NB4 (cell line): ENCODE data around the gene PEMT.

Experiments used
- DNase-seq: peaks from one replicate; pipeline ENCODE4 v3.0.0; 2010; ENCODE audit warnings: low read depth
- H3K4me3 ChIP-seq: one replicate; pipeline ENCODE4 v1.5.1; 2011; ENCODE audit warnings: mild to moderate bottlenecking, low read depth, low read length, moderate library complexity
- CTCF ChIP-seq: IDR thresholded peaks from one replicate; pipeline ENCODE4 v1.5.1; 2012; ENCODE audit warnings: low read depth, low read length
- MAX ChIP-seq: IDR thresholded peaks from 2 replicates; pipeline ENCODE4 v1.6.1; 2011; ENCODE audit warnings: low read depth, low read length
- MYC ChIP-seq: IDR thresholded peaks from 2 replicates; pipeline ENCODE4 v1.6.1; 2011; ENCODE audit warnings: low read depth, low read length
- POLR2A ChIP-seq: IDR thresholded peaks from 2 replicates; pipeline ENCODE4 v1.6.1; 2011; ENCODE audit warnings: mild to moderate bottlenecking; ENCODE audit not compliant: insufficient read length; ENCODE audit errors: extremely low read depth

The PEMT gene

GRCh38 chr17:17560975-17561374 is 30.5 kb downstream of the PEMT start:
- TF ChIP-seq MYC: no peak
- TF ChIP-seq MAX: no peak
- TF ChIP-seq CTCF: no peak
- TF ChIP-seq POLR2A: no peak
- DNase-seq: no peak
- no peak overlapping the region for H3K4me3 ChIP-seq

GRCh38 chr17:17560167-17560566 is 31.3 kb downstream of the PEMT start:
- H3K4me3 ChIP-seq: no peak overlapping the region
- no peak for DNase-seq
- TF ChIP-seq CTCF (no peak), MYC (no peak), MAX (no peak), POLR2A (no peak)

DNA sequence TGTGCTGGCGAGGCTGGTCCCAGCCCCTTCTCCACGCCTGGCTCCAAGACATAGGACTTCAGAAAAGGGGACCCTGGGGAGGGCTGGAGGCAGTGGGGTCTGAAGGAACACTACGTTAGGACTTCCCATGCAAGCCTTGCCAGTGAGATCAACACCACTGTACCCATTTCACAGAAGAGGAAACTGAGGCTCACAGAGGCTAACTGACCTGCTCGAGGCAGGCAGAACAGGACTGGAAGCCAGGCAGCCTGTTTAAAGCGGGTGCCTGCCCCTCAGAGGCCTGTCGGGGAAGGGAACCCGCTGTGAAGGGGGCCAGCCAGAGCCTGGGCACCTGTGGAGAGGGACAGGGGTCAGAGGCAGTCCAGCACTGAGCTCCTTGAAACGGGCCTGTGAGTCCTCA is 32.3 kb downstream of the PEMT start:
- TF ChIP-seq POLR2A: no peak
- DNase-seq: no peak
- no peak overlapping the region for H3K4me3 ChIP-seq

GRCh38 chr17:17558431-17558830 is 33.1 kb downstream of the PEMT start:
- DNase-seq: no peak
- TF ChIP-seq MYC (no peak), POLR2A (no peak), MAX (no peak), CTCF (no peak)

DNA sequence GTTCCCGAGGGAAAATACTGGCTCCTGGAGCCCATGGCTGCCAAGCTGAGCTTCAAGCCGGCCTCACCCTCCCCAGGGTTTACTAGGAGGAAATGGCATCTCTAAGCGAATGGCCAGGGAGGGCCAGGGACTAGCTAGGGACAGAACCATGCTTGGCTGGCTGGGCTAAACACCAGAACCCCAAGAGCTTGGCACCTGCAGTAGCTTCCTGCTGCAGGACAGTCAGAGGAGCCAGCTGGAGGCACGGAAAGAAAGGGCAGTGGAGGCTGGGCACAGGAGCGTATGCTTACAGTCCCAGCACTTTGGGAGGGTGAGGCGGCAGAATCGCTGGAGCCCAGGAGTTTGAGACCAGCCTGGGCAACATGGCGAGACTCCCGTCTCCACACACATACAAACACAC is 33.7 kb downstream of the PEMT start:
- no peak for DNase-seq
- TF ChIP-seq POLR2A (no peak), CTCF (no peak), MAX (no peak), MYC (no peak)
- H3K4me3 ChIP-seq: no peak overlapping the region

More at GRCh38 chr17:17558431-17558830, 33.1 kb downstream of the PEMT start:
- H3K4me3 ChIP-seq: no peak overlapping the region

DNA sequence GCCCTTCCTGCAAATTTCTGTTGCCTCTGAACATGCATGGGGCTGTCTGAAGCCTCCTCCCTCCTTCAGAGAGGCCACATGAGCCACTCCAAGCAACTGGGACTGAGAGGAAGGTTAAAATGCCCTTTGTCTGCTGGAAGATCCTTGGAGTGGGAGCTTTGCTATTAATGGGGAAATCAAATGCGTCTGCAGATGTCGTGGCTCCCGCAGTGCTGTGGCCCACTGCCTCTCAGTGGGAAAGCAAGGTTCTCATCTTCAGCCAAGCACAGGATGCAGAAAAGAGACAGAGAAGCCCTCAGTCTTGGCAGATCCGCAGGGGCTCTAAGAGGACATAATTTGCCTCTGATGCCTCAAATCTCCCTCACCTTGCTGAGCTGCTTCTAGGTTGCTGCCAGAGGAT is 34.8 kb downstream of the PEMT start:
- no peak for DNase-seq
- no peak overlapping the region for H3K4me3 ChIP-seq
- TF ChIP-seq MAX: no peak
- TF ChIP-seq POLR2A: no peak
- TF ChIP-seq MYC: no peak
- TF ChIP-seq CTCF: no peak
